Lung microvascular endothelial cell (primary cell): ENCODE data around the gene GRIK2. TPM values are rescaled to one million over a fixed set of nuclear protein-coding genes. Genes with fewer than 3 reads are reported as not detected.
"Not testable (repeated sequence)": the region's sequence is repeated elsewhere in the genome, so short reads cannot be mapped to it uniquely, and the experiment has no call there.

Experiments used
- DNase-seq, 2 donors: peaks; one replicate each; pipeline versions ENCODE4 v3.0.0 to v3.0.0-alpha.2; 2010; ENCODE audit warnings: low read depth in 2 of 2
- total RNA-seq: library from RNA; depleted of rRNA; stranded (reverse); fragments of >200 nt; gene quantifications from 2 replicates; pipeline ENCODE4 v1.2.1, GENCODE V29; 2014

Gene GRIK2
- total RNA-seq, 1 donor from 2014 or later: not detected

DNA sequence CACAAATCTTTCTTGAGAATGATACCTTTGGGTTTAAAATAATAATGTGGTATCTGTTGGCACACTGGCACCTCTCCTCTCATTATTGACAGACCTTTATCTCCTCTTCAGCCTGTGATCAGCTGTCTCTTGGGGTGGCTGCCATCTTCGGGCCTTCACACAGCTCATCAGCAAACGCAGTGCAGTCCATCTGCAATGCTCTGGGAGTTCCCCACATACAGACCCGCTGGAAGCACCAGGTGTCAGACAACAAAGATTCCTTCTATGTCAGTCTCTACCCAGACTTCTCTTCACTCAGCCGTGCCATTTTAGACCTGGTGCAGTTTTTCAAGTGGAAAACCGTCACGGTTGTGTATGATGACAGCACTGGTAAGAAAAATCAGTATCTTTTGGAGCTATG lies 232.8 kb downstream of the GRIK2 start:
- no peak for DNase-seq

DNA sequence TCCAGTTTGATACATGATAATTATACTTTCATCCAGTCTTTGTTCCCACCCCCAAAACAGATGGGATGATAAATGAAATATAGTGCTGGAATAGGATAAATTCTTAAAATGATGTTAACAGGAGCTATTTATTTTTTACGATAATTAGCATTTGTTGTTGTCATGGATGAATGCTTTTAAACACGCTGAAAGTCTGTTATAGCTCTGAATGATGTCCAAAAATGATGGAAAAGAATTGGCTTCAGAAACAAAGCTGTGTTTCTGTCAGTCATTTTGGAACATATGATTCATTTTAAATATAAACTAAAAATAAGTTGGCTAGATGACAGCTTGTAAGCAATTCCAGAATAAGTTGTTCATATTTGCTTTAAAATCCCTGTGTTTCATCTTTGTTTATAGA lies 237.4 kb downstream of the GRIK2 start:
- DNase-seq: no peak

DNA sequence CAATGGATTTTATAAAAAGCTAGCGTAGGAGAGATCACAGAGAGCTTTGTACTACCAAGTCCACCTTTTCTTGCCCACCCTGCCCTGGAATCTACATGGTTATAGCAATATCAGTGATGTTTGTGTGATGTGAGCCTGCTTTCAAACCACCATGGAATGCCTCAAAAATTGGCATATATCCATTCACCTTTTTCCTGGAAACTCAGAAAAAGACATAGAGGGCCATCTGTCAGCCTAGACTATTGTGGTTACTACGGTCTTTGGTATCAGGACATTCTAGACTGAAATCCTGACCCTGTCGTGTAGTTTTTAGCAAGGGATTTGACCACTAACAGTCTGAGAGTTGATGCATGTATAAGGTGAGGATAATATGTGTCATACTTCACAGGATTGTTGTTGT lies 239.6 kb downstream of the GRIK2 start:
- DNase-seq: no peak

DNA sequence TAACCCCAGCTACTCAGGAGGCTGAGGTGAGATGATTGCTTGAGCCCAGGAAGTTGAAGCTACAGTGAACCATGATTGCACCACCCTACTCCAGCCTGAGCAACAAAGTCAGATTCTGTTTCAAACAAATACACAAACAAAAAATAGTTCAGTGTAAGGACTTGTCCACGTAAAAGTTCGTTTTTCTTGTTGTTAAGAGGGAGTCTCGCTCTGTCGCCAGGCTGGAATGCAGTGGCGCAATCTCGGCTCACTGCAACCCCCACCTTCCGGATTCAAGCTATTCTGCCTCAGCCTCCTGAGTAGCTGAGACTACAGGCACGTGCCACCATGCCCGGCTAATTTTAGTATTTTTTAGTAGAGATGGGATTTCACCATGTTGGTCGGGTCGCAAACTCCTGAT lies 245.4 kb downstream of the GRIK2 start:
- DNase-seq: not testable (repeated sequence)

DNA sequence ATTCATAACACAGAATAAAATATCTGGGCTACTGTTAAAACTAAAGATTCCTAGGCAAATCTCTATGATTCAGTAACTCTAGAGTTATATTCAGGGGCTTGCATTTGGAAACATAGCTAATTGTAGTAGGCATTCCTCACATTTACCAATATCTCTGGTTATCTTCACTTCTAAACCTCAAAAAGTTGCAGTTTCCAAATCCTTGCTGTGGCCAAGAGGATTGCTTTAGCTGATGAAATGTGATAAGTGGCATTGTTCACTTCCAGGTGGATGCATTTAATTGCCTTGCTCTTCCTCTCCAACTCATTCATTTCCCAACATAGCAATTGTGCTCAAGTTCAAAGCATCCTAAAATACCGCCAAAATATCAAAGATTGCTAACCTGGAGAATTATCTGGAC lies 246.6 kb downstream of the GRIK2 start:
- no peak for DNase-seq

DNA sequence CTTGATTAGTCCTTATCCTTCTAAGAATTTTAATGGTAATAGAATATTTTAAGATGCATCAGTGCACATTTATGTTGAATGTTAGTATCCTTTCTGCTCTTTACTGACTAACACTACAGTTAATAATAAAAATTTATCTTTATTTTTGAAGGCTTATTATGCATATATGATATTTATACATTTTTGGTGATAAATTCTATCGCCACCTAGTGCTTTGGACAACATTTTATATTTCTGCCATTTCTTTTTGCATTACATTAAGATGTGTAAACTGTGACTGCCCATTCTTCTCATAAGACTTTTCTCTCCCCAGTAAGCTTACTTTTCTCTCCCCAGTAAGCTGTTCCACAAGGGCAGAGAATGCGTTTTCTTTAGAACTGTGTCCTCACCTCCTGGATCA lies 252.3 kb downstream of the GRIK2 start:
- DNase-seq: no peak

DNA sequence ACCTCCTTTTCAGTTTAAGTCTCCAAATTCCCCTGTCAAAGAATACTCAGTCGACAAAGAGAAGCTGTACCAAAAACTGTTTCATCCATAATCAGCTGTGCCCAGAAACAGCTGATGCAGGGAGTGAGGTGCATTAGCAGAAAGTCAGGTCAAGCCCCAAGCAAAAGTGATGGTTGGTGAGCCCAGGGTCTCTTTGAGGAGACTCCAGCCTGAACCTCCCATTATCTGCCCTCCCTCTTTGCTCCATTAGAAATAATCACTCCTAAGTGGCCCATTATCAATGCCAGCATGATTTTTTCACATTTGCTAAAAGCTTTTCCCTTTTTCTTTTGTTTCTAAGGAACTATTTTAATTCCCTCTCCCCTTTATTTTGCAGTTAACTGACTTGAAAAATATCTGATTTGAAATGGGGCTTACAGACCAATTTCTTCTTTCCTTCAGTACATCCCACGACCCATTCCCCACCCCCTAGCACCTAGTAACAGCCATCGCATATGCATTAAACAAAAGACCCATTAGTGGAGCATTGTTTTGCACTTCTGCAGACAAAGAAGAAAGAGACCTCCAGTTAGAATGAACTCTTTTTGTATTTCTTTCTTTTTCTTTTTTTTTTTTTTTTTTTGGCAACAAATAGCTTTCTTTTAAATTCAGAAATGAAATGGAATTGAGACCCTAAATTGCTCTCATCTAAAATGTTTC lies 257.0 kb downstream of the GRIK2 start:
- no peak for DNase-seq

DNA sequence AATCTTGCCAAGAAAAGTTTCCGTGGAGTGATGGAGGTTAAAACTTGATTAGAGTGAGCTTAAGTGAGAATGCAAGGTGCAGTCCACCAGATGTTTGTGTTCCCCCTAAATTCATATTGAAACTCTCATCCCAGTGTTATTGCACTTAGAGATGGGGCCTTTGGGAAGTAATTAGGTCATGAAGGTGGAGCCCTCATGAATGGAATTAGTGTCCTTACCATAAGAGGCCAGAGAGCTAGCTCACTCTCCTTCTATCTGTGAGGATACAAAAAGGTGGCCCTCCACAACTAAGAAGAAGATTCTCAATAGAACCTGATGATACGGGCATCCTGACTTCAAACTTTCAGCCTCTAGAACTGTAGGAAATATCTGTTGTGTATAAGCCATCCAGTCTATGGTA lies 258.6 kb downstream of the GRIK2 start:
- DNase-seq: no peak

DNA sequence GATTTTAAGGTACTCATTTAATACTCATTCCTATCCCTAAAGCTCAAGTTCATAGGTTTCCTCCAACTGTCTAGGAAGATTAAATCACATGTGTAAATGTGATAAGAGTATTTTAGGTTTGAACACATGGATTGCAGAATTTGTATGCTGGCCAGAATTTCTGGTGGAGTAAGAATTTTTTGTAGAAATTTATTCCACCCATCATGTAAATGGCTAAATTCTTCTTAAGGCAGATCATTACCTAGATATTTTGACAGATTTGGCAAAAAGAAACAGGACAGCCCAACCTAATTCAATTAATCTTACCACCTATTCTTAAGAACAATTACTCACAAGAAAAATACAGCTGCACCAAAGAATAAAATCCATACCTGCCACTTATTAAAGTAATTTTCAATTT lies 261.6 kb downstream of the GRIK2 start:
- DNase-seq: no peak

DNA sequence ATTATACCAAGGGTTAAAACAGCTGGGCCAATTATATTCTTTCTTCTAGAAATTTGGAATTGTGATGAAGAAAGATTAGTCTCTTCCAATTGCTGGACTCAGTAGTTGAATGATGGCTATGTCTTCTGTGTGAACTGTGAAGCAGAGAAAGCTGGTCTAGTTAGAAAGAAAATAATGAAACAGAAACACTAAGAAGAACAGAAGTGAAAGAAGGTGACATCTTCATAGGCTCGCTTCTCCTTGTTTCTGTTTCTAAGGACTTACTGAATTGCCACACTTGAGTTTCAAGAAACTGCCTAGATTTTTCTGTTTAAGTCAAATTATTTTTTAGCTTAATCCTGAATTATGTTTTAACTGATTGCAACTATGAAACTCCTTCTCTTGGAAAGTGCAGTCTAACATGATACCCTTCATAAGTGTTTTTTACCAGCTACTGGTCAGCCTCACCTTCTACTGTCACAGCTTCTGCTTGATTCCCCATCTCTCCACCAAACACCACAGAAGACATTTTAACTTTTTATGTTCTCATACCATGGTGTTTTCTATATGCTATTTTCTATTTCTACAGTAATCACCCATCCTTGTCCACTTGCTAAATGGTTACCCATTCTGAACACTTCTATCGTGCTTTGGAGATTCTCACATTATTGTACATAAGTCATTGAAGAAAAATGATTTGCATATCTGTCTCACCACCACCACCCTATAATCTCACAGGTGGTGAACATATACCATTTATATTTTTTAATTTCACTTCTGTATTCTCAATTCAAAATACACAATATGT lies 268.8 kb downstream of the GRIK2 start:
- no peak for DNase-seq

DNA sequence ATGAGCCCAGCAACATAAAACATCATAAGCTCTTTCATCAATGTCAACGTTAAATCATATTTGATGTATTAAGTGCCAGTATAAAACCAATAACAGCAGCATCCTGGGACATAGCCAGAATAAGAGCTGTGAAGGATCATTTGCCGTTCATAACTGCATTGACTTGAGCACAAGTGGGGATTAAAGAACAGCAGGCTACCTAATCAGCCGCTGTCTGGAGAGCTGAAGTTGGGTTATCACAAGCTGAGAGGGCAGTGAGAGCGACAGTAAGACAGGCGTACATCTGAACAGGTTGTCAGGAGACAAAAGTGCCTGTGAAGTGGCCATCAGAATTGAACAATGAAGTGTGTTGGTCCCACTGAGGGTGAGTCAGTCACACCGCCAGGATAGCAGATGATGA lies 269.6 kb downstream of the GRIK2 start:
- DNase-seq: no peak

DNA sequence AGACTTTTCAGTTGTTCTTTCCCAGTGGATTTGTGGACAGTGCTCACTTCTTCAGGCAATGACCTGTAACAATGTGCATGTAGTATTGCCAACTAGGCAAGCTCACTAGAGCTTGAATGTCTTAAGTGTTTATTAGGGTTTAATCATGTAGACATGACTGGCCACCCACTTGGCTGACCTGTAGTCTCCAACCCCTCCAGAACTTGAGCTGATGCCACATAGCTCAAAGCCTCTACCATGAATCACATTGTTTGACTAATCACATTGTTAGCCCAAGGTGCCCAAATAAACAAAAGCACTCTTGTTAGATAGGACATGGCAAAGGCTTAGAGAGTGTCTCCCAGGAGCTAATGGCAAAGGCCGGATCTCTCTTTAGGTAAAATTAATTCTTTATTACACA lies 272.7 kb downstream of the GRIK2 start:
- DNase-seq: no peak

DNA sequence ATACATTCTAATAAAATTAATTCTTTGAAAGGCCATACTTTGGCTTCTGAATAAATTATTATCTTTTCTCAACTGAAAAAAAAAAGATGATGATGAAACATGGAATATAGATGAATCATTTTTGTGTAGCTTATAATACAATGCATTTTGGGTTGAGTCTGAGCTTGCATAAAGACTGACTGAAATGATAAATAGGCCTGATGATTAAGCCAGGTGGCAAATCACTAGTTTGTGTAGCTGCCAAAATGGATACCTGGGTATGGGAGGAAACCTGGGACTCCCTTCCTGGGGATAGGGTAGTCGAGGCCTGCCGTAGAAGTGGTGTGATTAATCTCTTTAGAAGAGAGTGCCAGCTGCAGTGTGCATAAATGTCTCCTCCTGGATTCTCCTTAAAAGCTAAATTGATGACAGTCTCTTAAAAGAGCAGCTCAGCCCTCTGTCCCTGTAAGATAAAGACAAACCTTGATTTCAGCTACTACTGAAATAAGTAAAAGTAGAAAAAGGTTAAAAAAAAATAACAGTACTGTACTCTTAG lies 275.1 kb downstream of the GRIK2 start:
- no peak for DNase-seq

DNA sequence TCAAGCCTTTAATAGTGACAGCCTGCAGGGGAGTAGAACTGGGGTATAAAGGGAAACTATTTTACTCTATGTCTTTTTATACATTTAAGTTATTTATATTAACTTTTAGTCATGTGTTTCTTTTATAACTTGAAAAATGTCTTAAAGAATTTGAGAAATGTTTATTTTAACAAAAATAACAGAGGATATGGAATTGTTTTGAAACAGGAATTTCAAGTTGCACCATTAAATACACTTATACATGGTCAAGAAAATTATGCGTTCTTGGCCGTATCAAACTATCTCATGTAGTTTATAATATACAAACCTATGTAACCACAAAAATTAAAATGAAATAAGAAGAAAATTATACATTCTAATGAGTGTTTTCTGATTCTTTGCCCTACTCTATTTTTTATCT lies 282.7 kb downstream of the GRIK2 start:
- DNase-seq: no peak

DNA sequence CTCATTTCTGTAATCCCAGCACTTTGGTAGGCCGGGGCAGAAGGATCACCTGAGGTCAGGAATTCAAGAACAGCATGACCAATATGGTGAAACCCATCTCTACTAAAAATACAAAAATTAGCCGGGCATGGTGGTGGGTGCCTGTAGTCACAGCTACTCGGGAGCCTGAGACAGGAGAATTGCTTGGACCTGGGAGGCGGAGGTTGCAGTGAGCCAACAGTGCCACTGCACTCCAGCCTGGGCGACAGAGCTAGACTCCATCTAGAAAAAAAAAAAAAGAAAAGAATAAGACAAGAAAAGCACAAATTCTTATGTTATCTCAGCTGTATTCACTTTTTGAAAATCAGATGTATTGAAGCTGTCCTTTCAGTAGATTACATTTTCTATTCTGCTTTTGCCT lies 289.4 kb downstream of the GRIK2 start:
- no peak for DNase-seq

DNA sequence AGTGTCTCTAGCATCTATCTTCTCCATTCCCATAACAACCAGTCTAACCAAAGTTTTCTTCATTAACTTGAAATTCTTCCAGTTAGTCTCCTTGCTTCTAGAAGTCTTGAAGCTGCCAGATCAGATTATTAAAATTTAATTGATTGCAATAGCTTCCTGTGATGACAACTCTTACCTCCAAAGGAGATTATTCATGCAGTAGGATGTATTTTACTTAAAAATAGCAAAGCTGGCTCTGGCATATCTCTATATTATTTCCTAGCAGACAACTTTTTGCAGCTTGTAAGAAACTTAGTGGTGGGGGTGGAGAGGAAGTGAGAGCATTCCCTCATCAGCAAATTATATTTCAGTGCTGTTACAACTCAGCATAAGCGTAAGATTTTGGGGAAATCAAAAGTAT lies 290.4 kb downstream of the GRIK2 start:
- DNase-seq: no peak

DNA sequence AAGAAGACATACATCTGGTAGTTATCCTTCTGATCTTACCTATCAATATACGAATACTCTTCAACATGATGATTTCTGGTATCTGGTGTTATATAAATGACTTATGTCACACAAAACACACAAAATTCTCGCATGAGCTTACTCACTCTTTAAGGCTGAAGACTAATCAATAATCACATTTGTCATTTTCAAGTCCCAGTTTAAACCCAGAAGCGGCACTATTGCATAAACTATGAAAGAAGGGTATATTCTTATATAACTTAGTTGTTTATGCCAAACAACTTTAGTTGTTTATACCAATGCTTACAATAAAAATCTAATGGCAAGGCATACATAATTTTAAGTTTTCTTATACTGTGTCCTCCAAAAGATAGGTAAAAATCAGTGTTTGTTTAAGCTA lies 293.1 kb downstream of the GRIK2 start:
- DNase-seq: no peak

DNA sequence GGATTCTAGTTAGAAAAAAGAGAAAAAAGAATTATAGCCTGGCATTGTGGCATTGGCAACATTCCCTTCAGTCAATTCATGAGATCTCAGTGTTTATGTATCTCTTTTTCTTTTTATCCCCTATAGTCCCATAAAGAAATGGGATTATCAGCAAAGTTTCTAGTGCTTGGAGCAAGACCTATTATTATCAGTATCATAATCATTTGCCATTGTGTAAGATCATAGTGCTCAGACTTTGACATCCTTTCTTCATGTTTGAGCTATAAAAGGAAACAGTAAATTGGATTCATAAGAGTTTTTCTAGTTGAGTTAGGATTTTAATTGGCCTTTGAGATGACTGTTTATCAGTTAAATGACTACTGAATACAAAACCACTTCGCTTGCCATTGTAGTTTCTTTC lies 295.6 kb downstream of the GRIK2 start:
- no peak for DNase-seq

DNA sequence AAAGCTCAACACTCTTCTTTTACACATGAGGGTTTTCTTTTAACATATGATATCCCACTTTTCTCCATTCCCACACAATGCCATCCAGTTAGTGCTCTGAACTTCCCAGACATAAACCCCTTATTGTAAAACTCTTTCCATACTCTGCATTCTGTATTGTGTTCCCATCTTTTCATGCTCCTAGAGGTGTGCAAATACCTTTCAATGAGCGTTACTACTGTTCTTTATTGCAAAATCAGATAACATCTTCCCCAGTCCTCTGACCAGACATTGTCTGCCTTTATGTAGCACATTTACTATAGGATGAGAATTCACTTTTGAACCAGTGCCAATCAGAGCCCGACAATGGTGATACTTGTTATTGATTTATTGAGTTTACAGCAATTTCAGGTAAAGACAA lies 296.2 kb downstream of the GRIK2 start:
- DNase-seq: no peak

DNA sequence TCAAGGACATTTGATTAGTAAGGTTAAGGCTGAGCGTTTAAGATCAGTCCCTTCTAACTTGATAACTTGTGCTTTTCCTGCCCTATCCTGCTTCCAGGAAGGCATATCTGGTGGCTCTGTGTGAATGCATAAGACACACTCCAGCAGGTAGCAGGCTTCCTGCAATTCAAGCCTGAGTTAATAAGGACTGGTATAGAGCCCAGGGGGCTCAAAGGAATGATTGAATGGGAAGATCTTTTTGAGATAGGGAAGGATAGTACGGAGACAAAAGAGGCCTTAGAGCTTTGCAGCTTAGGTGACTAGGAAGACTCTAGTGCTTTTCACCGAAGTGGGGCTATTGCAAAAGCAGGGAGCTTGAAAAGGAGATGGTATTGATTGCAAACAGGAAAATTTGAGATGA lies 307.1 kb downstream of the GRIK2 start:
- DNase-seq: no peak

DNA sequence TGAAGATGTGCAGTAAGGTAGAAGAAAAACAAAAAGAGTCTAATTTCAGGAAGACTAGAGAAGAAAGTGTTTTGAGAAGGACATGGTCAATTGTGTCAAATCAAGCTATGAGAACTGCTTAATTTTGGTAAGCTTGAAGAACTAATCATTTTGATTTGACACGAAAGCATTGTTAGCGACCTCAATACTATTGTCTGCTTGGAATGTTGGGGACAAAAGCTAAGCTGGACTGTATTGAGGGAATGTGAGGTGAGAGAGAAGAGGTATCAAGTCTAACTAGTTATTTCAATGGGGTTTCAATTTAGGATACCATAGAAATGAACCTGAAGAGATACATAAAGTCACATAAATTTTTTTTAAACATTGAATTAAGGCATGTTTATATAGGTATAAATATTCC lies 309.8 kb downstream of the GRIK2 start:
- no peak for DNase-seq

DNA sequence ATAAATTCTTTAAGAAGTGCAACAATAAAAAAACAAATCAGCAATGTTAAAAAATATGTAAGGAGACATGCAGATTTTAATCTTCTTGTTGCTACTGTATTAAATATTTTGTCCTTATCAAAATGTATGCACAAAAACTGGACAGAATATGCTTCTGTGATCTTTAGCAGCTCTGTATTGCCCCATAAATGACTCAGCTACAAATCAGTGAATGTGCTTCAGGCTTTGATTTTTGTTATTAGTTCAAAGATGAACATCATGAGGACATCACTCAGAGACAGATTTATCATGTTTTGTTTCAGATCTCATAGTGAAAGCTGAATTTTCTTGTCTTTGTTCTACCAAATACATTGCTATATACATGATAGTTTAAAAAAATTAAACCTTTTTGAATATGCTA lies 312.4 kb downstream of the GRIK2 start:
- DNase-seq: no peak

DNA sequence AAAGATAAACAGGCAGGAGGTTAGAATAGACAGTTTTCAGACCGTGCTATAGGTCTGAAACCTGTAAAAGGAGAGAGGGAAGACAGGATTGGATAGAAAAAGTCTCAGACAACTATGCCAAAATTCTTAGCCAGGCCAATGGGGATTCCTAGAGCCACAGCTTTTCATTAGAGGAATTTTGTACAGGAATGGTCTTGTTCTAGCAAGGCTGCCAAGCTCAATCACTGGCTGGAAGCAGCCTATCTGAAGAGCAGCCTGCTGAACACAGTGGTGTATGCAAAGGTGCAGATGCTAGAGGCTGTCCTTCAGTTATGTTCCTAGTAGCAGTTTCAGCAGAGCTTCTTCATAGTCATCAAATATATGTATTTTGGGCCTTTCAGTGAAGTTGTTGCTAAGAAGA lies 313.1 kb downstream of the GRIK2 start:
- DNase-seq: no peak
